Endothelial cell of umbilical vein (primary cell): ENCODE measurements around the gene DNAI2. TPM values are rescaled to one million over a fixed set of nuclear protein-coding genes. Genes with fewer than 3 reads are reported as not detected.

Source experiments
- BruUV-seq: library from RNA; stranded (reverse); fragments of 400-500 nt; replicated peaks from 2 replicates; lab custom pipeline; 2021; lab: Mats Ljungman, UMichigan
- CTCF ChIA-PET: fragments of 300-600, 350-600 bp; sonication (Branson Sonifier 250); formaldehyde crosslinking; loops from one replicate; lab custom pipeline; 2021; ENCODE audit warnings: antibody characterized with exemption, inconsistent platforms; lab: Charles Lee
- POLR2A ChIA-PET: fragments of 300-600, 350-600 bp; sonication (Branson Sonifier 250); formaldehyde crosslinking; loops from one replicate; lab custom pipeline; 2021; ENCODE audit warnings: antibody characterized with exemption, inconsistent platforms; lab: Charles Lee
- DNase-seq: peaks from one replicate; pipeline ENCODE4 v3.0.0-alpha.2; 2011; ENCODE audit warnings: low read depth, low spot score
- FAIRE-seq: peaks from 2 replicates; lab custom pipeline; 2011; peaks lifted over from hg19 to GRCh38; lab: Jason Lieb, UNC
- H2AFZ ChIP-seq: 2 replicates; pipeline ENCODE4 v1.6.0; 2012; ENCODE audit warnings: low read depth, low read length, control low read depth, inconsistent platforms
- H3K27ac ChIP-seq: 2 replicates; pipeline ENCODE4 v1.5.1; 2011; ENCODE audit warnings: low read depth, mild to moderate bottlenecking, control low read depth, low read length, moderate library complexity; ENCODE audit not compliant: insufficient read depth
- H3K27me3 ChIP-seq, 2 experiments: 2 replicates each; pipeline versions ENCODE4 v1.6.0 to v1.6.1; 2011; ENCODE audit warnings: low read length in 2 of 2, mixed read lengths in 1 of 2; ENCODE audit not compliant: control insufficient read depth in 2 of 2, insufficient read depth in 2 of 2
- H3K36me3 ChIP-seq, 2 experiments: 2 replicates in 1 of 2; 3 replicates in 1 of 2; pipeline ENCODE4 v1.5.1; 2011; ENCODE audit warnings: low read length in 2 of 2, mild to moderate bottlenecking in 1 of 2, moderate library complexity in 1 of 2; ENCODE audit not compliant: control insufficient read depth in 2 of 2, insufficient read depth in 2 of 2; ENCODE audit errors: extremely low read depth in 1 of 2
- H3K4me1 ChIP-seq: 3 replicates; pipeline ENCODE4 v1.5.1; 2011; ENCODE audit warnings: mild to moderate bottlenecking, low read length; ENCODE audit not compliant: control insufficient read depth, insufficient read depth; ENCODE audit errors: extremely low read depth
- H3K4me2 ChIP-seq: 2 replicates; pipeline ENCODE4 v1.6.1; 2011; ENCODE audit warnings: low read length, control low read depth, mixed read lengths; ENCODE audit not compliant: insufficient read depth
- H3K4me3 ChIP-seq, 3 experiments: fragments of 200-600 bp in 1 of 3; sonication (generic), shearing (Covaris generic) in 1 of 3; replicated peaks in 1 of 3; 2 replicates each; pipeline ENCODE4 v1.5.1; 2011 to 2016; ENCODE audit warnings: control low read depth in 3 of 3, low read length in 3 of 3, mild to moderate bottlenecking in 2 of 3, inconsistent platforms in 1 of 3, low read depth in 1 of 3, moderate library complexity in 1 of 3; ENCODE audit not compliant: insufficient read depth in 1 of 3
- H3K79me2 ChIP-seq: 2 replicates; pipeline ENCODE4 v1.6.0; 2012; ENCODE audit warnings: low read length, inconsistent platforms; ENCODE audit not compliant: control insufficient read depth, insufficient read depth
- H3K9ac ChIP-seq: replicated peaks from 2 replicates; pipeline ENCODE3; 2011; ENCODE audit warnings: low read length, control low read depth; ENCODE audit not compliant: insufficient read depth; ENCODE audit errors: extremely low read depth
- H3K9me1 ChIP-seq: replicated peaks from 3 replicates; pipeline ENCODE4 v1.6.0; 2011; ENCODE audit warnings: mild to moderate bottlenecking, low read length; ENCODE audit not compliant: control insufficient read depth, insufficient read depth; ENCODE audit errors: extremely low read depth
- H3K9me3 ChIP-seq: replicated peaks from 2 replicates; pipeline ENCODE4 v1.5.1; 2012; ENCODE audit warnings: low read length, inconsistent platforms; ENCODE audit not compliant: control insufficient read depth, insufficient read depth
- H4K20me1 ChIP-seq: replicated peaks from 2 replicates; pipeline ENCODE3; 2011; ENCODE audit warnings: mild to moderate bottlenecking, low read length; ENCODE audit not compliant: control insufficient read depth, insufficient read depth; ENCODE audit errors: extremely low read depth
- CTCF ChIP-seq, 2 donors: IDR thresholded peaks; 1 replicate in 1 of 2; 2 replicates in 1 of 2; pipeline ENCODE4 v1.5.1; 2011; ENCODE audit warnings: low read length in 2 of 2, mild to moderate bottlenecking in 2 of 2, moderate library complexity in 2 of 2, control low read depth in 1 of 2, inconsistent platforms in 1 of 2, low read depth in 1 of 2; ENCODE audit not compliant: insufficient read depth in 1 of 2; ENCODE audit errors: extremely low read depth in 1 of 2
- EZH2 ChIP-seq: IDR thresholded peaks from 2 replicates; pipeline ENCODE4 v1.6.1; 2012; ENCODE audit warnings: borderline replicate concordance, low read depth, mild to moderate bottlenecking, moderate library complexity, low read length, inconsistent platforms; ENCODE audit not compliant: severe bottlenecking
- FOS ChIP-seq: IDR thresholded peaks from 2 replicates; pipeline ENCODE4 v1.6.1; 2011; ENCODE audit warnings: mild to moderate bottlenecking, low read length, moderate library complexity, borderline replicate concordance; ENCODE audit not compliant: insufficient read depth
- JUN ChIP-seq: IDR thresholded peaks from 2 replicates; pipeline ENCODE4 v1.6.1; 2011; ENCODE audit warnings: borderline replicate concordance, low read depth; ENCODE audit not compliant: insufficient read length, insufficient read depth
- MAX ChIP-seq: IDR thresholded peaks from 2 replicates; pipeline ENCODE4 v1.6.1; 2011; ENCODE audit not compliant: insufficient read depth, insufficient read length
- MYC ChIP-seq: IDR thresholded peaks from one replicate; pipeline ENCODE4 v1.6.1; 2011; ENCODE audit warnings: mild to moderate bottlenecking, low read depth, low read length
- POLR2A ChIP-seq: IDR thresholded peaks from 2 replicates; pipeline ENCODE4 v1.6.1; 2012; ENCODE audit warnings: low read depth, mild to moderate bottlenecking, control low read depth, low read length
- dilution Hi-C: fragments of 300-500 bp; cut with MboI; formaldehyde crosslinking; loops from one replicate; pipeline ENCODE4 v1.15.0; 2019; ENCODE audit warnings: low sequenced_read_pairs; ENCODE audit not compliant: extremely low pct_ligation_motif_present
- intact Hi-C: fragments of 100-400 bp; cut with micrococcal nuclease; formaldehyde crosslinking; loops from one replicate; pipeline ENCODE4 v1.10.0; 2022
- polyA plus RNA-seq, 4 experiments: library from polyadenylated mRNA; depleted of rRNA in 3 of 4; stranded (reverse) in 3 of 4; unstranded in 1 of 4; fragments of >200 nt; gene quantifications; 2 replicates each; pipeline versions ENCODE4 v1.2.1 to v1.2.3, GENCODE V29; 2011 to 2012; ENCODE audit warnings: missing spikeins in 1 of 4
- total RNA-seq: library from RNA; stranded (reverse); gene quantifications from 2 replicates; pipeline ENCODE4 v1.2.3, GENCODE V29; 2021

Gene DNAI2
- total and polyA plus RNA-seq, 2 donors (not counting 3 experiments of a cell fraction or from before 2014, with no cell fraction given) = not detected

GRCh38 chr17:74226252-74226651 lies 47.8 kb upstream of the DNAI2 start:
- TF ChIP-seq JUN (no peak), POLR2A (no peak), CTCF (IDR thresholded peaks at IDR 0.05; ENCODE audit: extremely low read depth in 1 of 2, insufficient read depth in 1 of 2, low read depth in 1 of 2, low read length in 2 of 2) (no peak), FOS (no peak), EZH2 (no peak), MYC (no peak), MAX (no peak)
- no peaks in the 10 kb centered on the region for H3K27me3 ChIP-seq
- no peaks in the 10 kb centered on the region for H3K79me2 ChIP-seq
- H3K9me1 ChIP-seq = no peaks in the 10 kb centered on the region
- BruUV-seq = no TSS peak
- H3K27ac ChIP-seq = no peak overlapping the region
- dilution Hi-C loops (no loop called here), intact Hi-C loops (no loop called here)
- POLR2A ChIA-PET = no interaction called here
- no peak for DNase-seq
- no peak overlapping the region for H3K9ac ChIP-seq
- no peaks in the 10 kb centered on the region for H3K4me1 ChIP-seq
- H3K4me3 ChIP-seq = no peak overlapping the region
- H3K9me3 ChIP-seq = no peaks in the 10 kb centered on the region
- CTCF ChIA-PET = interaction anchor here (1.1 to 1.5 kb wide), 2 partner anchors 11 to 27 kb away, joined by 3 to 4 read pairs; no protein-coding TSS in a partner anchor
- H3K36me3 ChIP-seq = no peaks in the 10 kb centered on the region
- H2AFZ ChIP-seq = no peak overlapping the region
- no peak for FAIRE-seq
- H3K4me2 ChIP-seq = no peak overlapping the region
- no peaks in the 10 kb centered on the region for H4K20me1 ChIP-seq
